Body of pancreas (tissue), 4 donors: Measurements from ENCODE around the gene NUP98. TPM values are rescaled to one million over a fixed set of nuclear protein-coding genes. Genes with fewer than 3 reads are reported as not detected.

Source experiments
- ATAC-seq: fragments of 150-250 bp; one replicate; pipeline ENCODE4 v1.9.1; 2016
- DNase-seq, 4 donors: peaks; one replicate each; pipeline ENCODE4 v3.0.0-alpha.2; 2019
- H3K27ac ChIP-seq, 4 donors: fragments of 200-600 bp; sonication (generic); 1 replicate in 3 of 4; 2 replicates in 1 of 4; pipeline versions ENCODE4 v1.5.1 to v1.6.1; 2016 to 2019; ENCODE audit warnings: mild to moderate bottlenecking in 1 of 4, mixed read lengths in 1 of 4, moderate library complexity in 1 of 4
- H3K27me3 ChIP-seq, 2 donors: fragments of 200-600 bp; sonication (generic); one replicate each; pipeline ENCODE4 v1.6.0; 2016; ENCODE audit warnings: mild to moderate bottlenecking in 1 of 2
- H3K36me3 ChIP-seq, 2 donors: fragments of 200-600 bp; sonication (generic); replicated peaks in 1 of 2; 2 replicates each; pipeline ENCODE4 v1.5.1; 2016; ENCODE audit warnings: low read depth in 2 of 2; ENCODE audit not compliant: insufficient read depth in 1 of 2
- H3K4me1 ChIP-seq: fragments of 200-600 bp; sonication (generic); one replicate; pipeline ENCODE4 v1.6.0; 2016
- H3K4me3 ChIP-seq, 2 donors: fragments of 200-600 bp; sonication (generic); 1 replicate in 1 of 2; 2 replicates in 1 of 2; pipeline ENCODE4 v1.5.1; 2016 to 2019
- H3K9me3 ChIP-seq, 3 donors: fragments of 200-600 bp; sonication (generic); 1 replicate in 2 of 3; 2 replicates in 1 of 3; pipeline ENCODE4 v1.5.1; 2016
- POLR2A ChIP-seq, 3 donors: fragments of 450-650 bp; IDR thresholded peaks; one replicate each; pipeline ENCODE4 v1.6.1; 2016; ENCODE audit warnings: antibody characterized with exemption in 3 of 3, mild to moderate bottlenecking in 2 of 3
- WGBS, 2 donors: methylation state at CpG; one replicate each; pipeline ENCODE4 v1.1.5; 2017; 5-methylcytosine and 5-hydroxymethylcytosine counted together
- intact Hi-C: fragments of 100-400 bp; cut with DNase I; formaldehyde crosslinking; loops from one replicate; pipeline ENCODE4 v1.15.1; 2023
- total RNA-seq, 2 donors: library from RNA; depleted of rRNA; stranded (reverse); fragments of >200 nt; gene quantifications; one replicate each; pipeline ENCODE4 v1.1.0, GENCODE V29; 2016
- TF ChIP-seq, protein P1 (sequence below), 7 experiments: fragments of 450-650 bp in 4 of 7; fragments of 200-600 bp in 3 of 7; sonication (generic) in 3 of 7; IDR thresholded peaks; one replicate each; pipeline ENCODE4 v1.5.1; 2016 to 2019; ENCODE audit warnings: antibody characterized with exemption in 7 of 7

NUP98 gene
- total RNA-seq, 2 donors from 2014 or later: 37.9 to 62.0 TPM

DNA sequence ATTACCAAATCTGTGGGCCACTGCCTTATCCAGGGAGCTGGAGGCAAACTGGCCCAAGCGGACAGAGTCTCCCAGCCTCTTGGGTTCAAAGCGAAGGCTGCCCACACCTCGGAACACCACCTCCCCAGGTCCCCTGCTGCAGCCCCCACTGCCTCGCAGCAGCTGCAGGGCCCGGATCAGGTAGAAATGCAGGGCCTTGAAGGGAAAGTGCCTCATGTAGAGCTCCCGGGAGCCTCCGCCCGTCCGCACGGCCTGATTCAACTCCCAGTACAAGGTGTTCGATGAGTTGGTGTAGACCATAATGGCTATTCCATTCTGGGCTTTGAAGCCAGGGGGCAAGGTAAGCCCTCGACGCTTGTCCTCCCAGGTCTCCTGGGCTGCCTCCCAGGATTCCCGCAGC lies 157.5 kb downstream of the NUP98 start:
- WGBS, 2 donors: 95% methylated on average over 14 of the region's 14 CpGs
- DNase-seq (no peak), ATAC-seq (no peak)
- H3K4me1 ChIP-seq: peaks cover 18% of the 10 kb centered on the region
- H3K27ac ChIP-seq: no peak overlapping the region
- no peaks in the 10 kb centered on the region for H3K36me3 ChIP-seq
- no peaks in the 10 kb centered on the region for H3K9me3 ChIP-seq
- intact Hi-C loops: no loop called here
- no peaks in the 10 kb centered on the region for H3K27me3 ChIP-seq
- H3K4me3 ChIP-seq: no peak overlapping the region
- no peak for TF ChIP-seq POLR2A (IDR thresholded peaks at IDR 0.05)
- TF ChIP-seq, protein P1, sequence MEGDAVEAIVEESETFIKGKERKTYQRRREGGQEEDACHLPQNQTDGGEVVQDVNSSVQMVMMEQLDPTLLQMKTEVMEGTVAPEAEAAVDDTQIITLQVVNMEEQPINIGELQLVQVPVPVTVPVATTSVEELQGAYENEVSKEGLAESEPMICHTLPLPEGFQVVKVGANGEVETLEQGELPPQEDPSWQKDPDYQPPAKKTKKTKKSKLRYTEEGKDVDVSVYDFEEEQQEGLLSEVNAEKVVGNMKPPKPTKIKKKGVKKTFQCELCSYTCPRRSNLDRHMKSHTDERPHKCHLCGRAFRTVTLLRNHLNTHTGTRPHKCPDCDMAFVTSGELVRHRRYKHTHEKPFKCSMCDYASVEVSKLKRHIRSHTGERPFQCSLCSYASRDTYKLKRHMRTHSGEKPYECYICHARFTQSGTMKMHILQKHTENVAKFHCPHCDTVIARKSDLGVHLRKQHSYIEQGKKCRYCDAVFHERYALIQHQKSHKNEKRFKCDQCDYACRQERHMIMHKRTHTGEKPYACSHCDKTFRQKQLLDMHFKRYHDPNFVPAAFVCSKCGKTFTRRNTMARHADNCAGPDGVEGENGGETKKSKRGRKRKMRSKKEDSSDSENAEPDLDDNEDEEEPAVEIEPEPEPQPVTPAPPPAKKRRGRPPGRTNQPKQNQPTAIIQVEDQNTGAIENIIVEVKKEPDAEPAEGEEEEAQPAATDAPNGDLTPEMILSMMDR (IDR thresholded peaks at IDR 0.05): no peak

DNA sequence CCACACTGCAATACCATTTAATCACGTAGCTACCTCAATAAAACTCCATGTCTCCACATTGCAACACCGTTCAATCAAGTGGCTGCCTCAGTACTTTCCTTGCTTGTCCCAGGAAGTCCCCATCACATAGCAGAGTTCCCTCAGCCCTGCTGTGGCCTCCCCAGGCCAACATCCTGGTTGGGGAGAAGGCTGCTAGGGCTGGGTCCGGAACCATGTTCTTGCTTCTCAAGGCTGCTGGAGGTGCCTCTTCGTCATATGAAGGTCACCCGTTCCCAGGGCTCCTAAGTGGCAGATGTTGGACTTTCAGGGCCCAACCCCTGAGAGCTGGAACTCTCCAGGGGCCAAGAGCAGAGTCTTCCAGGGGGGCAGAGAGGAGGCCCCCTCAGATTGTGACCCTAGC lies 158.8 kb downstream of the NUP98 start:
- intact Hi-C loops: no loop called here
- WGBS, 2 donors: 68 to 73% methylated on average over 5 of the region's 5 CpGs
- ATAC-seq: no peak
- Histone ChIP-seq H3K27ac (no peak overlapping the region), H3K36me3 (no peaks in the 10 kb centered on the region), H3K4me1 (peaks cover 18% of the 10 kb centered on the region), H3K4me3 (no peak overlapping the region), H3K27me3 (no peaks in the 10 kb centered on the region), H3K9me3 (no peaks in the 10 kb centered on the region)
- no peak for TF ChIP-seq POLR2A (IDR thresholded peaks at IDR 0.05)
- TF ChIP-seq, protein P1 (IDR thresholded peaks at IDR 0.05): no peak
- no peak for DNase-seq

DNA sequence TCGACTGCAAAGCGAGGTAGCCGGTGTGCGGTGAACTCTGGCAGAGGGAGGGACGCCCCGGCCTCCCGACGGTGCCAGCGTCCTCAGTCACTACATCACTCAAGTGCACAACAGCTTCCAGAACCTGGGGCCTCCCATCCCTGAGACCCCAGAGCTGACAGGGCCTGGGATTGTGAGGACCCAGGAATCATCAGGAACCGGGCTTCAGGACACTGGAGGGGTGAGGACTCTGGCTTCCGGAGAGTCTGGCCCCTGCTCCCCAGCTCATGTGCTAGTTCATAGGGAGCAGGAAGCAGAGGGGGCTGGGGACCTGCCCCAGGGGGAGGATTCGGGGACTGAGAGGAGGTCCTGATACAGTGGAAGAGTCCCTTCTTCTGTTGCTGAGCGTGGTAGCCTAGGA lies 160.2 kb downstream of the NUP98 start:
- WGBS, 2 donors: 81 to 87% methylated on average over 6 to 13 of the region's 13 CpGs
- H3K9me3 ChIP-seq: no peaks in the 10 kb centered on the region
- H3K27ac ChIP-seq: no peak overlapping the region
- TF ChIP-seq POLR2A (IDR thresholded peaks at IDR 0.05): no peak
- TF ChIP-seq, protein P1 (IDR thresholded peaks at IDR 0.05): no peak
- intact Hi-C loops: no loop called here
- ATAC-seq: no peak
- H3K36me3 ChIP-seq: no peaks in the 10 kb centered on the region
- H3K4me1 ChIP-seq: peaks cover 7% of the 10 kb centered on the region
- H3K4me3 ChIP-seq: no peak overlapping the region
- no peaks in the 10 kb centered on the region for H3K27me3 ChIP-seq
- no peak for DNase-seq

DNA sequence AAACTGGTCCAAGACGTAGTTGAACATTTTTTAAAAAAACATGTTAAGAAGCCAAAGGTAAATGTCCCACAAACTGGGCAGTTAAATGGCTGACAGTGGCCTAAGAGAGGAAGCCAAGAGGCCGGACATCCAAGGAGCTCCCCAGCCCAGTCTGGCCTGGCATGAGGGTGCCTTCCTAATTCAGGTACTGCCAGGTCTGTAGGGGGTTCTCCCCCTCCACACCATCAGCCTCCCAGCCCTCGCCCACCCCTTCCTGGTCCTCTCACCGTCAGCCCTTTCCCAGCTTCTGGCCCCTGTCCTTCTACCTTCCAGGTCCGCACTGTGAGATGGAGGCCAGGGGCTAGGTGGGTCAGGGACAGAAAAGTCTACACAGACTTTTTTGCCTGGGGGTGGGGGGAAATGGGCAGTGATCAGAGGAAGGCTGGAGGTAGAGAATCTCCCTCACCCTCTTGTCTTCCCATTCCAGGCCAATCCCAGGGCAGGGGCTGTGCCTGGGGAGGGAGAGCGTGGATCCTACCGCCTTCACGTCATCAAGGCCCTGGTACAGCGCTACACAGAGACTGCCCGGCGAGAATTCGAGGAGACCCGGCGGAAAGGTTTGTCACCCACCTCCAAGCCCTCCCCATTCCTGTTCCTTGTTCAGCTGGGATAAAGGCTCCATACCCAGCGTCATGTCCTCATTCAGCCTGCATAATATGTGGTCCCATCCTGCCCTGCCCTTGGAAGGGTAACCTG lies 161.5 kb downstream of the NUP98 start:
- ATAC-seq: no peak
- Histone ChIP-seq H3K9me3 (no peaks in the 10 kb centered on the region), H3K27ac (no peak overlapping the region), H3K36me3 (no peaks in the 10 kb centered on the region), H3K4me3 (no peak overlapping the region), H3K4me1 (no peaks in the 10 kb centered on the region), H3K27me3 (no peaks in the 10 kb centered on the region)
- WGBS, 2 donors: 83 to 88% methylated on average over 14 to 15 of the region's 15 CpGs
- TF ChIP-seq, protein P1 (IDR thresholded peaks at IDR 0.05): no peak
- no peak for TF ChIP-seq POLR2A (IDR thresholded peaks at IDR 0.05)
- DNase-seq: no peak
- intact Hi-C loops: no loop called here

DNA sequence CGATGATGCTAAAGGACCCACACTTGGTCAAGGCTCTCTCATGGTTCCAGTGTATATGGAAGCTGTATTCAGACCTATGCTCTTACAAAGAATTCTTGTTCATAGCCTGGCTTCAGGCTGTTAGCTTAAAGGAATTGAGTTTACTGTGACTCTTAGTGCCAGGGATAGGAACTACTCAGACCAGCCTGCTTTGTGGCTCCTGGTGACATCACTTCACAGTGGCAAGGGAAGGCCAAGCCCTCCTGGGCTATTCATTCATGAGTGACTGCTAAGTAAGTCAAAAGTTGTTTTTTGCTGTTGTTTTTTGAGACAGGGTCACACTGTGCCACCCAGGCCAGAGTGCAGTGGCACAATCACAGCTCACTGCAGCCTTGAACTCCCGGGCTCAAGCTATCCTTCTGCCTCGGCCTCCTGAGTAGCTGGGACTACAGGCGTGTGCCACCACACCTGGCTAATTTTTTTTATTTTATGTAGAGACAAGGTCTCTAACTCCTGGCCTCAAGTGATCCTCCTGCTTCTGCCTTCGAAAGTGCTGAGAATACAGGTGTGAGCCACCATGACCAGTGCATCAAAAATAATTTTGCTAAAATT lies 165.2 kb downstream of the NUP98 start:
- H3K36me3 ChIP-seq: no peaks in the 10 kb centered on the region
- H3K4me3 ChIP-seq: no peak overlapping the region
- no peaks in the 10 kb centered on the region for H3K4me1 ChIP-seq
- no peaks in the 10 kb centered on the region for H3K9me3 ChIP-seq
- TF ChIP-seq, protein P1 (IDR thresholded peaks at IDR 0.05): no peak
- TF ChIP-seq POLR2A (IDR thresholded peaks at IDR 0.05): no peak
- WGBS, 2 donors: 87 to 94% methylated on average over 3 to 5 of the region's 5 CpGs
- intact Hi-C loops: no loop called here
- H3K27me3 ChIP-seq: no peaks in the 10 kb centered on the region
- H3K27ac ChIP-seq: no peak overlapping the region
- ATAC-seq: no peak
- no peak for DNase-seq
